Stimulated activated CD4-positive, alpha-beta T cell treated with anti-CD3 and anti-CD28 coated beads, Interleukin-1b, Interleukin-23, amount 100 ng/mL, for 4 hours (primary cell): ENCODE measurements around the gene MAGI2.

Source experiments
- DNase-seq, 2 donors: peaks; one replicate each; pipeline ENCODE4 v3.0.0-alpha.2; 2020; ENCODE audit warnings: low read depth in 2 of 2

The MAGI2 gene

GRCh38 chr7:78786055-78786454, 667.4 kb downstream of the MAGI2 start:
- DNase-seq: no peak

- no peak for DNase-seq
Measured at GRCh38 chr7:78783179-78783962, 670.1 kb downstream of the MAGI2 start.

- no peak for DNase-seq
Measured at GRCh38 chr7:78780560-78780959, 672.9 kb downstream of the MAGI2 start.

- no peak for DNase-seq
Measured at GRCh38 chr7:78779788-78780187, 673.7 kb downstream of the MAGI2 start.

GRCh38 chr7:78777829-78778228, 675.6 kb downstream of the MAGI2 start:
- no peak for DNase-seq

GRCh38 chr7:78770422-78771410, 682.8 kb downstream of the MAGI2 start:
- DNase-seq: no peak

GRCh38 chr7:78769481-78770101, 683.9 kb downstream of the MAGI2 start:
- DNase-seq: no peak

GRCh38 chr7:78768859-78769258, 684.6 kb downstream of the MAGI2 start:
- no peak for DNase-seq

- DNase-seq: no peak
Measured at GRCh38 chr7:78765943-78766729, 687.3 kb downstream of the MAGI2 start.

- no peak for DNase-seq
Measured at GRCh38 chr7:78764571-78764970, 688.9 kb downstream of the MAGI2 start.

- DNase-seq: no peak
Measured at GRCh38 chr7:78762625-78763024, 690.8 kb downstream of the MAGI2 start.

GRCh38 chr7:78760620-78761355, 692.7 kb downstream of the MAGI2 start:
- DNase-seq: no peak

GRCh38 chr7:78752554-78752953, 700.9 kb downstream of the MAGI2 start:
- DNase-seq: no peak

- no peak for DNase-seq
Measured at GRCh38 chr7:78751253-78751652, 702.2 kb downstream of the MAGI2 start.

GRCh38 chr7:78749052-78749746, 704.3 kb downstream of the MAGI2 start:
- no peak for DNase-seq

- no peak for DNase-seq
Measured at GRCh38 chr7:78747592-78747991, 705.9 kb downstream of the MAGI2 start.

GRCh38 chr7:78746301-78746700, 707.2 kb downstream of the MAGI2 start:
- no peak for DNase-seq

GRCh38 chr7:78742694-78743093, 710.8 kb downstream of the MAGI2 start:
- no peak for DNase-seq

- no peak for DNase-seq
Measured at GRCh38 chr7:78736548-78736947, 716.9 kb downstream of the MAGI2 start.

GRCh38 chr7:78734626-78735025, 718.8 kb downstream of the MAGI2 start:
- no peak for DNase-seq
